Vagina (tissue), 2 donors: ENCODE results near the gene PDZD11.

Experiments used
- POLR2A ChIP-seq, 2 donors: fragments of 450-650 bp; IDR thresholded peaks; one replicate each; pipeline ENCODE4 v1.6.1; 2017; ENCODE audit warnings: antibody characterized with exemption in 2 of 2, mild to moderate bottlenecking in 2 of 2, moderate library complexity in 2 of 2
- POLR2AphosphoS5 ChIP-seq, 2 donors: sonication (generic); formaldehyde crosslinking; IDR thresholded peaks; one replicate each; pipeline ENCODE4 v1.9.0; 2017; ENCODE audit warnings: antibody characterized with exemption in 2 of 2, mild to moderate bottlenecking in 2 of 2, low read depth in 1 of 2; ENCODE audit not compliant: insufficient read depth in 1 of 2
- TF ChIP-seq, protein P1 (sequence below), 3 experiments: fragments of 450-650 bp in 2 of 3; fragments of 200-600 bp in 1 of 3; sonication (generic) in 1 of 3; IDR thresholded peaks; one replicate each; pipeline ENCODE4 v1.5.1; 2017 to 2019; ENCODE audit warnings: antibody characterized with exemption in 3 of 3, mild to moderate bottlenecking in 2 of 3, moderate library complexity in 2 of 3

- TF ChIP-seq POLR2A (IDR thresholded peaks at IDR 0.05) (no peak), POLR2AphosphoS5 (IDR thresholded peaks at IDR 0.05; ENCODE audit: insufficient read depth in 1 of 2, low read depth in 1 of 2) (no peak)
- TF ChIP-seq, protein P1, sequence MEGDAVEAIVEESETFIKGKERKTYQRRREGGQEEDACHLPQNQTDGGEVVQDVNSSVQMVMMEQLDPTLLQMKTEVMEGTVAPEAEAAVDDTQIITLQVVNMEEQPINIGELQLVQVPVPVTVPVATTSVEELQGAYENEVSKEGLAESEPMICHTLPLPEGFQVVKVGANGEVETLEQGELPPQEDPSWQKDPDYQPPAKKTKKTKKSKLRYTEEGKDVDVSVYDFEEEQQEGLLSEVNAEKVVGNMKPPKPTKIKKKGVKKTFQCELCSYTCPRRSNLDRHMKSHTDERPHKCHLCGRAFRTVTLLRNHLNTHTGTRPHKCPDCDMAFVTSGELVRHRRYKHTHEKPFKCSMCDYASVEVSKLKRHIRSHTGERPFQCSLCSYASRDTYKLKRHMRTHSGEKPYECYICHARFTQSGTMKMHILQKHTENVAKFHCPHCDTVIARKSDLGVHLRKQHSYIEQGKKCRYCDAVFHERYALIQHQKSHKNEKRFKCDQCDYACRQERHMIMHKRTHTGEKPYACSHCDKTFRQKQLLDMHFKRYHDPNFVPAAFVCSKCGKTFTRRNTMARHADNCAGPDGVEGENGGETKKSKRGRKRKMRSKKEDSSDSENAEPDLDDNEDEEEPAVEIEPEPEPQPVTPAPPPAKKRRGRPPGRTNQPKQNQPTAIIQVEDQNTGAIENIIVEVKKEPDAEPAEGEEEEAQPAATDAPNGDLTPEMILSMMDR (IDR thresholded peaks at IDR 0.05), result no peak
Measured at GRCh38 chrX:70332600-70332999, 42.9 kb upstream of the PDZD11 start.
